ENCODE results near the gene ZNF653. TPM values are rescaled to one million over a fixed set of nuclear protein-coding genes. Genes with fewer than 3 reads are reported as not detected.

The ZNF653 gene
- polyA plus RNA-seq, 1 of the 3 experiments (the other 2 are of a cell fraction) = 14.7 TPM

GRCh38 chr19:11481534-11482383 lies 23.9 kb downstream of the ZNF653 start:
- no peaks in the 10 kb centered on the region for H3F3A ChIP-seq (replicated peaks; ENCODE audit: insufficient read depth)
- H2AFZ ChIP-seq (ENCODE audit: low read depth) = no peak overlapping the region
- H3K4me1 ChIP-seq (ENCODE audit: control insufficient read depth in 1 of 2, insufficient read depth in 2 of 2, low read depth in 1 of 2, low read length in 1 of 2) = peaks cover 0 to 19% of the 10 kb centered on the region in 2 experiments; a peak in 1 of 4 replicates
- ChIA-PET POLR2A (interaction anchor here (0.6 to 2.2 kb wide), 13 partner anchors 24 to 188 kb away, joined by 3 to 15 read pairs (median 7); partner anchors contain the start of genes ECSIT, EPOR, RGL3 and SWSAP1), CTCF (interaction anchor here (0.6 to 3.7 kb wide), 65 partner anchors 8 to 344 kb away, joined by 3 to 57 read pairs (median 4); partner anchors contain the start of genes CCDC159, DOCK6, EPOR and ODAD3)
- H4K20me1 ChIP-seq (ENCODE audit: insufficient read depth) = no peaks in the 10 kb centered on the region
- H3K9me3 ChIP-seq = no peaks in the 10 kb centered on the region
- WGBS (ENCODE audit: low lambda C conversion rate) = 12% methylated on average over 18 of the region's 50 CpGs
- peak; percentile 93 for DNase-seq
- TF ChIP-seq FOSL2 (IDR thresholded peaks at IDR 0.05; ENCODE audit: borderline replicate concordance, low read depth) (no peak), TEAD4 (IDR thresholded peaks at IDR 0.05; ENCODE audit: borderline replicate concordance, insufficient read depth) (no peak), REST (IDR thresholded peaks at IDR 0.05; ENCODE audit: low read depth, low read length) (peak; percentile 91), FOXM1 (IDR thresholded peaks at IDR 0.05; ENCODE audit: low read depth) (no peak), EP300 (IDR thresholded peaks at IDR 0.05; ENCODE audit: borderline replicate concordance in 1 of 2, low read depth in 1 of 2, low read length in 1 of 2) (no peak), MEF2A (IDR thresholded peaks at IDR 0.05; ENCODE audit: borderline replicate concordance, low read depth) (no peak), TAF1 (IDR thresholded peaks at IDR 0.05; ENCODE audit: borderline replicate concordance, low read depth, low read length) (0 out of 2 replicates have a peak, but pooled peaks have one; percentile 18), NRF1 (IDR thresholded peaks at IDR 0.05; ENCODE audit: low read depth, low read length) (peak; percentile 41; the same call in 1 of the 2 replicates), CTCF (IDR thresholded peaks at IDR 0.05) (no peak), PBX3 (IDR thresholded peaks at IDR 0.05) (no peak), RFX5 (IDR thresholded peaks at IDR 0.05; ENCODE audit: low read length) (peak; percentile 89), GATA2 (CRISPR knock-in tag; IDR thresholded peaks at IDR 0.05) (no peak)
- TF ChIP-seq, protein P1, sequence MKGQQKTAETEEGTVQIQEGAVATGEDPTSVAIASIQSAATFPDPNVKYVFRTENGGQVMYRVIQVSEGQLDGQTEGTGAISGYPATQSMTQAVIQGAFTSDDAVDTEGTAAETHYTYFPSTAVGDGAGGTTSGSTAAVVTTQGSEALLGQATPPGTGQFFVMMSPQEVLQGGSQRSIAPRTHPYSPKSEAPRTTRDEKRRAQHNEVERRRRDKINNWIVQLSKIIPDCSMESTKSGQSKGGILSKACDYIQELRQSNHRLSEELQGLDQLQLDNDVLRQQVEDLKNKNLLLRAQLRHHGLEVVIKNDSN (IDR thresholded peaks at IDR 0.05; ENCODE audit: borderline replicate concordance, low read depth) = no peak
- H3K36me3 ChIP-seq (replicated peaks in 1 of 2; ENCODE audit: control insufficient read depth in 1 of 2, insufficient read depth in 2 of 2, low read length in 1 of 2) = no peaks in the 10 kb centered on the region
- H3K9me2 ChIP-seq = no peaks in the 10 kb centered on the region
- H3K4me3 ChIP-seq (ENCODE audit: low read depth in 2 of 2, low read length in 1 of 2) = peak overlapping the region; percentile 51 to 66
- H3K27me3 ChIP-seq (ENCODE audit: insufficient read depth) = peaks cover 25% of the 10 kb centered on the region; the same call in 1 of the 2 replicates
- peak overlapping the region in 1 of 2 experiments; percentile 88; a peak in 2 of 4 replicates for H3K27ac ChIP-seq (ENCODE audit: low read depth in 2 of 2, low read length in 1 of 2)
- no peaks in the 10 kb centered on the region for H3K79me2 ChIP-seq (ENCODE audit: insufficient read depth)
- peak overlapping the region; percentile 36 for H3K9ac ChIP-seq
- H3K4me2 ChIP-seq = peak overlapping the region; percentile 88
